Lower lobe of right lung (tissue), 2 donors: ENCODE results near the gene ZBTB46. TPM values are rescaled to one million over a fixed set of nuclear protein-coding genes. Genes with fewer than 3 reads are reported as not detected.

Experiments
- ATAC-seq, 2 donors: fragments of 200-7000 bp; cut with Tn5 transposase; one replicate each; pipeline ENCODE4 v1.9.1; 2020 to 2022; ENCODE audit warnings: mild to moderate bottlenecking in 2 of 2, moderate library complexity in 2 of 2
- DNase-seq: peaks from one replicate; pipeline ENCODE4 v3.0.0-alpha.2; 2020
- H3K27ac ChIP-seq: fragments of 200-600 bp; one replicate; pipeline ENCODE4 v1.8.0; 2022
- H3K27me3 ChIP-seq: fragments of 200-600 bp; one replicate; pipeline ENCODE4 v1.8.0; 2022; ENCODE audit warnings: low read depth
- H3K36me3 ChIP-seq: fragments of 200-600 bp; one replicate; pipeline ENCODE4 v1.8.0; 2022; ENCODE audit warnings: mild to moderate bottlenecking
- H3K4me1 ChIP-seq: fragments of 200-600 bp; one replicate; pipeline ENCODE4 v1.8.0; 2022
- H3K4me3 ChIP-seq: fragments of 200-600 bp; one replicate; pipeline ENCODE4 v1.8.0; 2022; ENCODE audit warnings: mild to moderate bottlenecking
- H3K9me3 ChIP-seq: fragments of 200-600 bp; one replicate; pipeline ENCODE4 v1.8.0; 2022
- CTCF ChIP-seq: fragments of 200-600 bp; IDR thresholded peaks from one replicate; pipeline ENCODE4 v1.8.0; 2022; ENCODE audit warnings: antibody characterized with exemption, mild to moderate bottlenecking
- intact Hi-C: fragments of 100-400 bp; cut with DNase I; formaldehyde crosslinking; loops from one replicate; pipeline ENCODE4 v1.11.0; 2022
- total RNA-seq: library from RNA; stranded (reverse); fragmentation: NEBNext Ultra II Directional; extraction: Animal tissue kit (Norgen Biotek cat#: 25700); gene quantifications from one replicate; pipeline ENCODE4 v1.2.1, GENCODE V29; 2021
- donor health status: DM: no; HTN: yes; CAD: no; lungs with severe emphysema.

Gene ZBTB46
- total RNA-seq, 1 donor from 2014 or later, result 9.9 TPM

DNA sequence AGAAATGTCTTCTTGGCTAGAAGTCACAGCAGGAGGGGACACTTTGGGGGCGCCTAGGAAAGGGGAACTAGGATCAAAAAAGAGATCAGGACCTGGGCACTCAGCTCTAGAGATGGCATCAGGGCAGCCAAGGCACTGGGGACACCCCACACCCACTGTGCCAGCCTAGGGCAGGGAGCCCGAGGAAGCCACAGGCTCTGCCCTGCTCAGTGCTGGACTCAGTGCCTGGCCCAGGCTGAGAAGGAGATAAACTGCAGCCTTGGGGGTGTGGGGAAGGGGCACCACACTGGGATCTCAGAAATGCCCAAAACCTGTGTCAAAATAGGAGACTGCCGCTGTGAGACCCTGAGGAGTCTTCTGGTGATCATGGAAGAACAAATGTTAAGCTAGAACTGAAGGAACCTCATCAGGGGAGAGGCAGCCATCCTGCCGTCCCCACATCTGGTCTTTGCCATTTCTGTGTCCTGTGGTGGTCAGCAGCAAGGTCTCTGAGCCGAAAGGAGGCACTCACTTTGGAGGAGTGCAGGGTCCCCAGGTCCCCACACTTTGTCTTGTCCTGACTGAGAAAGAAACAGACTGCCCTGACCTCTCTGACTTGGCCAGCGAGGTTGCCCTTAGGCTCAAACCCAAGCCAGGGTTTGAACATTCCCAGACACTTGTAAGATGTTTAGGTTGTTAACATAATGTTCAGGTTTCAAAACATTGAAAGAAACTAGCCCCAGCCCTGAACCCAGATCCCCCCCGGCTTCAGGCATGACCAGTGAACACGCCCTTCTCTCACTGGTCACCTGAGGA, 125.6 kb downstream of the ZBTB46 start:
- intact Hi-C loops, result no loop called here
- TF ChIP-seq CTCF, result no peak
- no peak for DNase-seq
- Histone ChIP-seq H3K27me3 (no peaks in the 10 kb centered on the region), H3K9me3 (no peaks in the 10 kb centered on the region), H3K27ac (no peak overlapping the region), H3K4me1 (peaks cover 32% of the 10 kb centered on the region), H3K4me3 (no peak overlapping the region), H3K36me3 (peaks cover 45% of the 10 kb centered on the region)
- ATAC-seq, result no peak

DNA sequence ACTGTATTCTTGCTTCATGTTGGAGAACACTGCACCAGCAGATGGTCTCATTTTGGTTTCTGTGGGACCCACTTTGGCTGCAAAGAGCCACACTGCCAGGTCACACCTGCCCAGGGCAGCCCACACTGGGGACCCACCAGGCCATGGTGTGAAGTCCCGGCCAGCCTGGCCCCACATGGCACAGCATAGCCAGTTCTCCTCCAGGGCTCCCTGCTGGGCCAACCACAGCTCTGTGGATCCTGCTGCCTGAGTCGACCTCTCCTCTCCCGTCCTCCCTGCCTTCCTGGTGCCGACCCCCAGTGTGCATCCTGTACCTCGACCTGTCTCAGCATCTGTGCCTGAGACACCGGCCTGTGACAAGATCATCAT, 126.3 kb downstream of the ZBTB46 start:
- no peak for TF ChIP-seq CTCF
- DNase-seq, result no peak
- Histone ChIP-seq H3K9me3 (no peaks in the 10 kb centered on the region), H3K36me3 (peaks cover 45% of the 10 kb centered on the region), H3K4me1 (peaks cover 32% of the 10 kb centered on the region), H3K4me3 (no peak overlapping the region), H3K27me3 (no peaks in the 10 kb centered on the region), H3K27ac (no peak overlapping the region)
- ATAC-seq, result no peak
- intact Hi-C loops, result no loop called here

DNA sequence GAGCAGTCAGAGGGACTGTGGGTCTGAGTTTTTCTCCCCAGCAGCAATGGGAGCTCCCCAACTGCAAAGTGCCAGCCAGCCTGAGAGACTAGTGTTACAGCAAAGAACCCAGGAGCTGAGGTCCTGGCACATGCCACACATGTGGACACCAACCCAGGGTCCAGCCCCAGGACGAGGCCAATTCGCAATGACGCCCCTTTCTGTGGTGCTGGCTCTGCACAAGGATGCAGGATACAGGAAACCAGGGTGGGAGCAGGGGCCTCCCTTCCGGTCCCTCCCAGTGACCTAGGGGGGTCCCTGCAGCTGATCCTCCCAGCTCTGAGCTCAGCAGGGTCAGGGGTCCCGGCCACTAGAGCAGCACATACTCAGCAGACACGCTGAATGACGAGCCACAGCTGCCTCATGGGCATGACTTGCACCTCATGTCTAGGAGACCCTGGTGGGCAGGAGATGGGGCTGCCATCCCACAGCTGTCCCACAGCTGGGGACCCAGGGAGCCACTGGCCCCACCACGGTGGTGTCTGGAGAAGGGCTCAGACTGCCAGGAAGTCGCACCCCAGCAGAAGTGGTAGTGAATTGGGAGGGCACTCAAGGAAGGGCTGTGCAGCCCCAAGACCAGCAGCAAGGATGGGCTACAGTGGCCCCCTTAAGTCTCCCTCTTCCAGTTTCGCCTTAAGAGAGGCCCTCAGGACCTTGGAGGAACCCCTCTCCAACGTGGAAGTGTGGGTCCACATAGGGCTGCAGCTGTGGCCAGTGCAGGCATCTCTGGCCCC, 126.9 kb downstream of the ZBTB46 start:
- ATAC-seq (no peak), DNase-seq (no peak)
- intact Hi-C loops, result no loop called here
- Histone ChIP-seq H3K36me3 (peaks cover 43% of the 10 kb centered on the region), H3K9me3 (no peaks in the 10 kb centered on the region), H3K27ac (no peak overlapping the region), H3K4me3 (no peak overlapping the region), H3K27me3 (no peaks in the 10 kb centered on the region), H3K4me1 (peaks cover 32% of the 10 kb centered on the region)
- TF ChIP-seq CTCF, result no peak

DNA sequence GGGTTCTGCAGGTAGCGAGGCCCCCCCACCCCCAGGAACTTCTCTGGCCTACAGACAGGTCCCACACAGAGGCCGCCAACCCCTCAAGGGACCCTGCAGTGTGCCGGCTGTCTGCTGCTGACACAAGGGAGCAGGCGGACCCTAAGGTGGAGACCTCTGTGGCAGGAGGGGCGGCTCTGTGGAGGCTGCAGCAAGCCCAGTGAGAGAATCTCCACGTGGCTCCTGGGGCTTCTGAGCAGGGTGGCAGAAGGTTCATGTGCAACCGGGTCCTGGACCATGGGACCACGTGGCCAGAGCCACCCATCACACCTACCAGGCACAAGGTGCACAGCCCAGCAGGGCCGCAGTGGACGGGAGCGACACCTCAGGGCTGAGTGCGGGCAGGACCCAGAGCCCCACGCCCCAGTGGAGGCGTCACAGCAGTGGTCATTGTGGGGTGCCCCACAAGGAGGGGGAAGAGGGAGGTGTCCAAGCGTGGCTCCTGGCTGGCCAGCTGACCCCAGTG, 127.5 kb downstream of the ZBTB46 start:
- intact Hi-C loops, result no loop called here
- Histone ChIP-seq H3K4me1 (peaks cover 32% of the 10 kb centered on the region), H3K27ac (no peak overlapping the region), H3K27me3 (no peaks in the 10 kb centered on the region), H3K9me3 (no peaks in the 10 kb centered on the region), H3K36me3 (peaks cover 41% of the 10 kb centered on the region), H3K4me3 (no peak overlapping the region)
- ATAC-seq (no peak), DNase-seq (no peak)
- TF ChIP-seq CTCF, result no peak

- H3K27ac ChIP-seq, result no peak overlapping the region
- intact Hi-C loops, result no loop called here
- ATAC-seq (no peak), DNase-seq (no peak)
- H3K4me3 ChIP-seq, result no peak overlapping the region
- no peaks in the 10 kb centered on the region for H3K27me3 ChIP-seq
- H3K4me1 ChIP-seq, result peaks cover 35% of the 10 kb centered on the region
- no peaks in the 10 kb centered on the region for H3K9me3 ChIP-seq
- peaks cover 45% of the 10 kb centered on the region for H3K36me3 ChIP-seq
- TF ChIP-seq CTCF, result no peak
Observed at GRCh38 chr20:63702751-63703470, 128.2 kb downstream of the ZBTB46 start.
